ENCODE data around the gene ZFP36L1.

Gene ZFP36L1

DNA sequence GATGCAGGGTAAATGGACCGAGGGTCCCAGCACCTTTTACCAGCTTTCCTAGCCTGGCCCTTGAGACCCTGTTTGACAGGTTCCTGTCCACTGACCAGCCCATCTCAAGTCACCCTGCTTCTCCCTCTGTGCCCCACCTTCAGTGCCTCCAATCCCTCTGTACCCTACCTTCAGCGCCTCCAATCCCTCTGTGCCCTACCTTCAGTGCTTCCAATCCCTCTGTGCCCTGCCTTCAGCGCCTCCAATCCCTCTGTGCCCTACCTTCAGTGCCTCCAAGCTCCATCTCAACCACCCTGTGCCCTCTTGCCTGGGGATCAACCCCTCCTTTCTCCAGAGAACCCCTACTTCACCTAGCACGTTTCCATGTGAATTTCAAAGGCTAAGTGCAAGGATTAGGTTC lies 54.3 kb downstream of the ZFP36L1 start:
- DNase-seq (ENCODE audit: low spot score), result no peak
